ENCODE data around the gene PNPLA8.

The PNPLA8 gene

DNA sequence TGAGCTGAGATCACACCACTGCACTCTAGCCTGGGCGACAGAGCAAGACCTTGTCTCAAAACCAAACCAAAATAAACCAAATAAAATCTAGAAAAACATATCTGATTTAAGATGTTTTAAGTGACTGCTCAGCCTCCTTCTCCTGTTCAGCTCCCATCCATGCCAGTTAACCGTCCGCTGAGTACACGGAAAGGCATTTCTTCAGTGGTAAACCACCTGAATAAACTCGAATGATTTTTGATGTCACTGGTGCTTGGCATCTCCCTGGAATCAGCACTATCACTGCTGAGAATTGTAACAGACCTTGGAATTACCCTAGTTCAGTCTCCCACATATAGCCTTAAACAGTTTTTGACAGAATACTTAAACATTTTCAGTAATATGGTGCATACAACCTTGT, 45.6 kb downstream of the PNPLA8 start:
- H3K27me3 ChIP-seq (ENCODE audit: low read length): no peaks in the 10 kb centered on the region
- peaks cover 20% of the 10 kb centered on the region; the same call in 1 of the 2 replicates for H3K36me3 ChIP-seq (ENCODE audit: low read length)
- no peak overlapping the region for H3K4me3 ChIP-seq (ENCODE audit: insufficient read depth, low read length, poor library complexity, severe bottlenecking)
- H4K20me1 ChIP-seq (ENCODE audit: low read depth, low read length): no peaks in the 10 kb centered on the region
- H3K27ac ChIP-seq (ENCODE audit: low read depth, low read length): no peak overlapping the region
- no peaks in the 10 kb centered on the region for H3K79me2 ChIP-seq (ENCODE audit: insufficient read depth, low read length)
- no peak overlapping the region for H2AFZ ChIP-seq (ENCODE audit: low read depth, low read length, severe bottlenecking)
- H3F3A ChIP-seq (ENCODE audit: insufficient read depth): no peaks in the 10 kb centered on the region
- H3K9ac ChIP-seq (ENCODE audit: low read length): no peak overlapping the region
- H3K4me2 ChIP-seq (ENCODE audit: low read depth, low read length, poor library complexity, severe bottlenecking): no peak overlapping the region
- H3K9me2 ChIP-seq (replicated peaks; ENCODE audit: insufficient read depth, low read length): no peaks in the 10 kb centered on the region
- TF ChIP-seq, protein P1, sequence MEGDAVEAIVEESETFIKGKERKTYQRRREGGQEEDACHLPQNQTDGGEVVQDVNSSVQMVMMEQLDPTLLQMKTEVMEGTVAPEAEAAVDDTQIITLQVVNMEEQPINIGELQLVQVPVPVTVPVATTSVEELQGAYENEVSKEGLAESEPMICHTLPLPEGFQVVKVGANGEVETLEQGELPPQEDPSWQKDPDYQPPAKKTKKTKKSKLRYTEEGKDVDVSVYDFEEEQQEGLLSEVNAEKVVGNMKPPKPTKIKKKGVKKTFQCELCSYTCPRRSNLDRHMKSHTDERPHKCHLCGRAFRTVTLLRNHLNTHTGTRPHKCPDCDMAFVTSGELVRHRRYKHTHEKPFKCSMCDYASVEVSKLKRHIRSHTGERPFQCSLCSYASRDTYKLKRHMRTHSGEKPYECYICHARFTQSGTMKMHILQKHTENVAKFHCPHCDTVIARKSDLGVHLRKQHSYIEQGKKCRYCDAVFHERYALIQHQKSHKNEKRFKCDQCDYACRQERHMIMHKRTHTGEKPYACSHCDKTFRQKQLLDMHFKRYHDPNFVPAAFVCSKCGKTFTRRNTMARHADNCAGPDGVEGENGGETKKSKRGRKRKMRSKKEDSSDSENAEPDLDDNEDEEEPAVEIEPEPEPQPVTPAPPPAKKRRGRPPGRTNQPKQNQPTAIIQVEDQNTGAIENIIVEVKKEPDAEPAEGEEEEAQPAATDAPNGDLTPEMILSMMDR (IDR thresholded peaks at IDR 0.05; ENCODE audit: insufficient read depth, low read length, poor library complexity, severe bottlenecking): no peak
- TF ChIP-seq EZH2phosphoT487 (conservative IDR thresholded peaks at IDR 0.05; ENCODE audit: low read length): no peak
- no peaks in the 10 kb centered on the region for H3K9me3 ChIP-seq (ENCODE audit: insufficient read depth, low read length)

DNA sequence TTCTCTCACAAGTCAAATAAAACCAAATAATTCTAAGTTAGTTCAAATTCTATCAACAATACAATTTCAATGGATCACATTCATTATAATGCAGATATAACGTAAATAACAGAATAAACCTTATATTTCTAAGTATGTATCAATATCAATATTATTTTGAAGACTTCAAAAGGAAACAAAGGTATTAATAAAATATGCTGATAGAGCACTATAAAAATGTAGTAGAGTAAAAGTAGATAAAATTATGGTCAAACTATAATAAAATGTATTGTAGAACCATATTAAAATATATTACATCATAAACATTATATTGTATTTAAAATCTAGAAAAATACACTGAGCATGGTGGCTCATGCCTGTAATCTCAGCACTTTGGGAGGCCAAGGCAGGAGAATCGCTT, 46.2 kb downstream of the PNPLA8 start:
- Histone ChIP-seq H2AFZ (ENCODE audit: low read depth, low read length, severe bottlenecking) (no peak overlapping the region), H4K20me1 (ENCODE audit: low read depth, low read length) (no peaks in the 10 kb centered on the region), H3K9ac (ENCODE audit: low read length) (no peak overlapping the region), H3K36me3 (ENCODE audit: low read length) (0 out of 2 replicates have a peak, but pooled peaks cover 19% of the 10 kb centered on the region), H3K4me2 (ENCODE audit: low read depth, low read length, poor library complexity, severe bottlenecking) (no peak overlapping the region), H3K27me3 (ENCODE audit: low read length) (no peaks in the 10 kb centered on the region), H3K9me3 (ENCODE audit: insufficient read depth, low read length) (no peaks in the 10 kb centered on the region), H3F3A (ENCODE audit: insufficient read depth) (no peaks in the 10 kb centered on the region), H3K9me2 (replicated peaks; ENCODE audit: insufficient read depth, low read length) (no peaks in the 10 kb centered on the region), H3K79me2 (ENCODE audit: insufficient read depth, low read length) (no peaks in the 10 kb centered on the region), H3K4me3 (ENCODE audit: insufficient read depth, low read length, poor library complexity, severe bottlenecking) (no peak overlapping the region), H3K27ac (ENCODE audit: low read depth, low read length) (no peak overlapping the region)
- TF ChIP-seq, protein P1 (IDR thresholded peaks at IDR 0.05; ENCODE audit: insufficient read depth, low read length, poor library complexity, severe bottlenecking): no peak
- TF ChIP-seq EZH2phosphoT487 (conservative IDR thresholded peaks at IDR 0.05; ENCODE audit: low read length): no peak

DNA sequence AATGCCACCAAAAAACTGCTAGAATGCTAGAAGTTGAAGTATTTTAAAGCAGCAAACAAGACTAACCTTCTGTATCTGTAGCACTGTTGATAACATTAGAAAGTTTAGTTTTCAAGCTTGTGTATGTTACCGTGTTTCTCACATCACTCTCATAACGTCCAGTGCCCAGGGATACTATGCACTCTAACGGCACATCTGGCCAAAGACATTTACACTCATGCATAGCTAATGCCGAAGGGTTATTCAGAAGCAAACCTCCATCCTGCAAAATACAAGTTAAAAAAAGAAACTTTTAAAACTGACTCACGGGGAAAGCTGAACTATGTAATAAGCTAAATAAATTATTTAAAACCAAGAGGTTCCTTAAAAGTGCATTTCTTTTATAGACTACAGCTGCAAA, 46.8 kb downstream of the PNPLA8 start:
- H3K27me3 ChIP-seq (ENCODE audit: low read length): no peaks in the 10 kb centered on the region
- H3K9me3 ChIP-seq (ENCODE audit: insufficient read depth, low read length): no peaks in the 10 kb centered on the region
- no peak overlapping the region for H3K4me3 ChIP-seq (ENCODE audit: insufficient read depth, low read length, poor library complexity, severe bottlenecking)
- no peak overlapping the region for H3K4me2 ChIP-seq (ENCODE audit: low read depth, low read length, poor library complexity, severe bottlenecking)
- H3K9me2 ChIP-seq (replicated peaks; ENCODE audit: insufficient read depth, low read length): no peaks in the 10 kb centered on the region
- H3F3A ChIP-seq (ENCODE audit: insufficient read depth): no peaks in the 10 kb centered on the region
- H2AFZ ChIP-seq (ENCODE audit: low read depth, low read length, severe bottlenecking): no peak overlapping the region
- H3K79me2 ChIP-seq (ENCODE audit: insufficient read depth, low read length): no peaks in the 10 kb centered on the region
- H3K9ac ChIP-seq (ENCODE audit: low read length): no peak overlapping the region
- no peak overlapping the region for H3K27ac ChIP-seq (ENCODE audit: low read depth, low read length)
- 0 out of 2 replicates have a peak, but pooled peaks cover 19% of the 10 kb centered on the region for H3K36me3 ChIP-seq (ENCODE audit: low read length)
- TF ChIP-seq, protein P1 (IDR thresholded peaks at IDR 0.05; ENCODE audit: insufficient read depth, low read length, poor library complexity, severe bottlenecking): no peak
- TF ChIP-seq EZH2phosphoT487 (conservative IDR thresholded peaks at IDR 0.05; ENCODE audit: low read length): no peak
- no peaks in the 10 kb centered on the region for H4K20me1 ChIP-seq (ENCODE audit: low read depth, low read length)

Measured in SU-DHL-6 (cell line).